ENCODE results near the gene ATP1B1.
A peak's percentile ranks its signal among the peaks of the same experiment; 100 is the strongest.

The ATP1B1 gene

DNA sequence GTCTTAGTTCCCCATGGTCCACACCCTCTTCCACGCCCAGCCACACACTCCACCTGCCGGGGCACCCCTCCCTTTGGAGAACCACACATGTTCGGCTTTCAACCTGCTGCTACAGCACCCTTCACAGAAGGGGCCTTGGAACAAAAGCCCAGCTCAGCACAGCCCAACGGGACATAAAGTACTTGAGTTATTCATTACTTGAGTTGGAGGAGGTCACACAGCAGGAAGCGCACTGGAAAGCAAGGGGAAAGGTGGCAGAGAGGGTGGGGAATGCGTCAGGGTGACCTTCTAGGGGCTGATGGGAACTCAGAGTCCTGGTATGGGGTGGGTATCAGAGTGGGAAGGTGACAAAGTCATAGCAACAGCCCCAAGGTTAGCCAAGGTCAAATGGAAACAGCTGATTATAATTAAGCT, 3.0 kb upstream of the ATP1B1 start:
- Mint-ChIP-seq H3K27ac (no peak overlapping the region), H3K27me3 (peaks cover 25% of the 10 kb centered on the region), H3K9me3 (no peaks in the 10 kb centered on the region), H3K36me3 (no peaks in the 10 kb centered on the region), H3K4me3 (no peak overlapping the region), H3K4me1 (peaks cover 15% of the 10 kb centered on the region)
- CTCF ChIA-PET, result interaction anchor here (2.0 kb wide), 1 partner anchor 244 kb away, joined by 5 read pairs; no protein-coding TSS in a partner anchor
- no peak for DNase-seq

- H3K27me3 Mint-ChIP-seq, result peaks cover 24% of the 10 kb centered on the region
- CTCF ChIA-PET, result interaction anchor here (2.0 kb wide), 1 partner anchor 243 kb away, joined by 5 read pairs; no protein-coding TSS in a partner anchor
- peaks cover 25% of the 10 kb centered on the region for H3K4me1 Mint-ChIP-seq
- no peaks in the 10 kb centered on the region for H3K36me3 Mint-ChIP-seq
- peak overlapping the region; percentile 66 for H3K4me3 Mint-ChIP-seq
- H3K9me3 Mint-ChIP-seq, result no peaks in the 10 kb centered on the region
- DNase-seq, result no peak
- H3K27ac Mint-ChIP-seq, result no peak overlapping the region
Observed at GRCh38 chr1:169105087-169105433, 1.4 kb upstream of the ATP1B1 start.

- CTCF ChIA-PET, result interaction anchor here (2.0 kb wide), 1 partner anchor 242 kb away, joined by 5 read pairs; no protein-coding TSS in a partner anchor
- Mint-ChIP-seq H3K4me3 (peak overlapping the region; percentile 73), H3K36me3 (no peaks in the 10 kb centered on the region), H3K27me3 (peaks cover 20% of the 10 kb centered on the region), H3K4me1 (peaks cover 30% of the 10 kb centered on the region), H3K9me3 (no peaks in the 10 kb centered on the region), H3K27ac (no peak overlapping the region)
- DNase-seq, result peak; percentile 58
Observed at GRCh38 chr1:169105434-169106094, 926 bp upstream of the ATP1B1 start.

- CTCF ChIA-PET, result interaction anchor here (0.6 to 2.5 kb wide), 3 partner anchors 42 to 504 kb away, joined by 3 to 8 read pairs (median 3); no protein-coding TSS in a partner anchor
- DNase-seq, result peak; percentile 38
- H3K36me3 Mint-ChIP-seq, result no peaks in the 10 kb centered on the region
- no peaks in the 10 kb centered on the region for H3K9me3 Mint-ChIP-seq
- peak overlapping the region; percentile 73 for H3K4me3 Mint-ChIP-seq
- H3K4me1 Mint-ChIP-seq, result peaks cover 32% of the 10 kb centered on the region
- H3K27me3 Mint-ChIP-seq, result peaks cover 24% of the 10 kb centered on the region
- peak overlapping the region; percentile 1 for H3K27ac Mint-ChIP-seq
Observed at GRCh38 chr1:169106921-169107602, 572 bp downstream of the ATP1B1 start.

DNA sequence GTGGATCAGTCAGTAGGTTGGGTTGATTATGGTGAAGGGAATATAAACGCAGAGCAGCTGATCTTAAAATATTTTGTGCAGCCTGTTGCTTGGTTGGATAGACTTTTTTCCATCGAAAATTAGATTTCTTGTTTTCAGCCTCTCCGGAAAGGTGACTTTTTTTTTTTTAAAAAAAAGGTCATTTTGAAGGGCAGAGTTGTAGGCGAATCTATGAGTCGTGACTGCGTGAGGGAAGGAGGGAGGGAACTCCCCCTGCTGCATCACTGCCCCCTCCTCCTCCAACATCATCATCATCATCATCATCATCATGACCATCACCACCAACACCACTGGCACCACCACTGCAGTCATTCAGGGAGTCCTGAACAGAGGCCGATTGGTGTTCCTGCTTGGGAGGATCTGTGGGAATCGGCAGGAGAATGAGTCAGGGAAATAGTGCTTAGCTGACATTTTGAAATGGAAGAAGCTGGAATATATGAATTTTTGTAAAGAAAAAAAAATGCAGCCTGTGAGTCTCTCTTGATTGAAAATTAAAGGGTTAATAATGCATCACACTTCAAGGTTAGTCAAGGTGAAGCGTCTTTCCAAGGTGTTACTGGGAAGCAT, 1.2 kb downstream of the ATP1B1 start:
- Mint-ChIP-seq H3K27ac (no peak overlapping the region), H3K36me3 (peaks cover 4% of the 10 kb centered on the region), H3K4me1 (peaks cover 32% of the 10 kb centered on the region), H3K4me3 (peak overlapping the region; percentile 73), H3K9me3 (no peaks in the 10 kb centered on the region), H3K27me3 (peaks cover 28% of the 10 kb centered on the region)
- CTCF ChIA-PET, result interaction anchor here (0.6 to 2.5 kb wide), 3 partner anchors 42 to 504 kb away, joined by 3 to 8 read pairs (median 3); no protein-coding TSS in a partner anchor
- no peak for DNase-seq

GRCh38 chr1:169108223-169108622, 1.7 kb downstream of the ATP1B1 start:
- Mint-ChIP-seq H3K9me3 (no peaks in the 10 kb centered on the region), H3K36me3 (peaks cover 4% of the 10 kb centered on the region), H3K27me3 (peaks cover 28% of the 10 kb centered on the region), H3K4me3 (peak overlapping the region; percentile 73), H3K27ac (no peak overlapping the region), H3K4me1 (peaks cover 32% of the 10 kb centered on the region)
- CTCF ChIA-PET, result interaction anchor here (1.1 to 2.5 kb wide), 2 partner anchors 64 to 505 kb away, joined by 3 to 8 read pairs; no protein-coding TSS in a partner anchor
- DNase-seq, result no peak

DNA sequence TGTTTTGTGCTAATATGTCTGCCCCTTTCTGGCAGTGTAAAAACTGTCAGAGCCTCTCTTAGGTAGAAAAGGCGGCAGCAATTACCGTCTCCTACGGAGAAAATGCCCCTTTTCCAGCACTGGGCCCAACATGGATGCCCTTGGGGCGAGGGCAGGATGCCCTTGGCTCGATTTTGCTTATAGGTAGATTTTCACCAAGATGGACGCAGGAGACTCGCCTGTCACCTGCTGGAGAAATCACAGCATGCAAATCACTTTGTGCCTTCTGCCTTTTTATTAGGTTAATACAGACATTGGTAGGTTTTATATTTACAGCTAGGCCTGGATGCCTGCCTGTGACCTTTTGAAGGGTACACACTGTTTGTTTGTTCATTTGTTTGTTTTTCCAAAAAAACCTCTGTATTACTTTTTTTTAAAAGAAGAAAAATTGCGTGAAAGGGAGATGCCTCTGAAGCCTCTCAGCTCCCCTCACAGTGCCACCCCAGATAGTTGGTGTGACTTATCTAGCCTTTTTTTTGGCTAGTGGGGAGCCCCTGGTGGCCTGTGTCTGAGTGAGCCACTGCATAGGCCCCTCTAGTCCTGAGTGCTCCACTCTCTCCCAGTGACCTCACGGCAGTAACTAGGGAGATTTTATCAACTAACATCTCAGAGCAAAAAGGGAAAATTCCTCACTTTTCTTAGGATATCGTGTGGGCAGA, 2.5 kb downstream of the ATP1B1 start:
- Mint-ChIP-seq H3K4me3 (no peak overlapping the region), H3K27me3 (peaks cover 28% of the 10 kb centered on the region), H3K27ac (no peak overlapping the region), H3K9me3 (no peaks in the 10 kb centered on the region), H3K36me3 (peaks cover 4% of the 10 kb centered on the region), H3K4me1 (peaks cover 32% of the 10 kb centered on the region)
- CTCF ChIA-PET, result interaction anchor here (0.7 to 2.5 kb wide), 2 partner anchors 506 to 665 kb away, joined by 3 to 8 read pairs; no protein-coding TSS in a partner anchor
- DNase-seq, result peak; percentile 28

DNA sequence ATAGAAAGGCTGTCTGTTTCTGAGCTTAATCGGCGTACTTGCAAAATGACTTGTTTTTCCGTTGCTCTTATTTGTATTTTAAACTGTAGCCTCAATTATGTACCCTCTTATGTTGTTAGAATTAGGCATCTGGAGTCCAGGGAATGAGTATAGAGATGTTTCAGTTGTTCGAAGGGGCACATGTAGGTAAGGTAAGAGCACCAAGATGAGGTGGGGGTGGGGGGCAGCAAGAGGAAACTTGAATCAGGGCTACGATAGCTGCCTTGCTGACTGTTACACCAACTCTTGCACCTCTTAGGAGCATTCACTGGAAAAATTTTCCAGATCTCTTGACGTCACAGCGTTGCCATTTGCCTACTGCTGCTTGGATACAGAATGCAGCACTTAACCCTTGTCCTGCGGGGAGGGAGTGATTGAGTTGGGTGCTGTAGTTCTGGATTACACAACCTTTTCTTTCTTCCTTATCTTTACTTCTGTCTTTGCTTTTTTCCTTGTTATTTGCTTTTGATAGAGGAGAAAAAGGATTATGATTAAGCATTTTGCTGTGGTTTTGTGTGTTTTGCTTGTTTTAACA, 3.2 kb downstream of the ATP1B1 start:
- Mint-ChIP-seq H3K36me3 (peaks cover 4% of the 10 kb centered on the region), H3K27ac (no peak overlapping the region), H3K4me1 (peaks cover 32% of the 10 kb centered on the region), H3K4me3 (no peak overlapping the region), H3K9me3 (no peaks in the 10 kb centered on the region), H3K27me3 (peaks cover 28% of the 10 kb centered on the region)
- no peak for DNase-seq
- CTCF ChIA-PET, result interaction anchor here (0.7 to 3.4 kb wide), 3 partner anchors 16 to 506 kb away, joined by 3 to 9 read pairs (median 8); no protein-coding TSS in a partner anchor

GRCh38 chr1:169110236-169110635, 3.7 kb downstream of the ATP1B1 start:
- H3K36me3 Mint-ChIP-seq, result peaks cover 4% of the 10 kb centered on the region
- H3K4me3 Mint-ChIP-seq, result no peak overlapping the region
- H3K9me3 Mint-ChIP-seq, result no peaks in the 10 kb centered on the region
- DNase-seq, result no peak
- peaks cover 28% of the 10 kb centered on the region for H3K27me3 Mint-ChIP-seq
- CTCF ChIA-PET, result interaction anchor here (0.7 to 3.4 kb wide), 3 partner anchors 9 to 239 kb away, joined by 3 to 9 read pairs (median 3); no protein-coding TSS in a partner anchor
- no peak overlapping the region for H3K27ac Mint-ChIP-seq
- peaks cover 32% of the 10 kb centered on the region for H3K4me1 Mint-ChIP-seq

DNA sequence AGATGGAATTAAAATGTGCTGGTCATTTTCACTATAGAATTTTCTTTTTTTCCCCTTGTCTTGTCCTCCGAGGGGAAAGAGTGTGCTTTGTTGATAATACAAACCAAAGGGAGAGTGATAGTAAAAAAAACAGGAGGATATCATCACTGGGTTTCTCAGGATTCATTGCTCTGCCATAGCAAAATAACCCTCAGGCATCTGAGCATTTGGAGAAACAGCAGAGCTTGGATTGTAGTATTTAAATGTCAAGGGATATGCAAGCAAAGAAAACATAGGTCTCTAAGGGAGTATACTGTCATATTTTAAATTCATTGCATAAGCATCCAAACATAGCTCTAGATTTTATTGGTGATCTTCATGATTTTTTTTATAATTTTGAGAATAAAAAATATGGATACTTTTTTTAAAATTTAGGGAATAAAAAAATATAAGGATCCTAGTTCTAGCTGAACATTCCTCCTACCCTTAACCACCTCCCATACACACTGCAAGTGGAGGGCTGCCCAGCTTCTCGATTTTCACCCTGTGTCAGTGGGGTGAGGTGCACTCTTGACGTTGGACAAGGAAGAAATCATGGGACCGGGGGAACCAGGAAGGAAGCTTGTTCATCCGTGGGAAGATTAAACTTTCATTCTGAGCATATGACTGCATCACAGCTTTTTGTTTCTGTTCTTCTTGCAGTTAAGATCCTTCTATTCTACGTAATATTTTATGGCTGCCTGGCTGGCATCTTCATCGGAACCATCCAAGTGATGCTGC, 4.4 kb downstream of the ATP1B1 start:
- no peaks in the 10 kb centered on the region for H3K9me3 Mint-ChIP-seq
- CTCF ChIA-PET, result interaction anchor here (0.8 to 3.4 kb wide), 6 partner anchors 8 to 238 kb away, joined by 3 to 9 read pairs (median 4); no protein-coding TSS in a partner anchor
- H3K36me3 Mint-ChIP-seq, result peaks cover 4% of the 10 kb centered on the region
- no peak for DNase-seq
- H3K4me3 Mint-ChIP-seq, result no peak overlapping the region
- H3K27ac Mint-ChIP-seq, result no peak overlapping the region
- peaks cover 32% of the 10 kb centered on the region for H3K4me1 Mint-ChIP-seq
- peaks cover 28% of the 10 kb centered on the region for H3K27me3 Mint-ChIP-seq

- Mint-ChIP-seq H3K4me1 (peaks cover 36% of the 10 kb centered on the region), H3K27ac (no peak overlapping the region), H3K27me3 (peaks cover 24% of the 10 kb centered on the region), H3K4me3 (no peak overlapping the region), H3K9me3 (no peaks in the 10 kb centered on the region), H3K36me3 (peaks cover 4% of the 10 kb centered on the region)
- CTCF ChIA-PET, result interaction anchor here (0.8 to 3.4 kb wide), 5 partner anchors 10 to 237 kb away, joined by 3 to 9 read pairs (median 4); no protein-coding TSS in a partner anchor
- no peak for DNase-seq
Observed at GRCh38 chr1:169111472-169111871, 5.0 kb downstream of the ATP1B1 start.

DNA sequence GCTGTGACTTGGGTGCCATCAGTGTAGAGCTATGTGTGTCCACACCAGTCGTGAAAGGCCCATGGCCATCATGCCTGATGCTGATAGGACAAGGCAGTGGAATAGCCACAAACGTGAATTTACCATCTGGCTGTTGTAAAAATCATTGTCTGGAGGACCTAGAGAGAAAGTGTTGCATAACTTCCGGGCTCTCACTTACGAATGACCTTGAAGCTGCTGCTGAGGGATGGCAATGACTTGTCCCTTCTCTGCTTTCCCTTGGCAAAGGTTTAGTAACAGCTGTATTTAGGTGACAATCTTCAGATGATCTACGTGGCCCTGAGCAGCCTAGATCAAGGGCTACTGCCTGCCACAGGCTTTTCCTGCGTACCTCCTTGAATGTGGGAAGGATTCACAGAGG, 5.8 kb downstream of the ATP1B1 start:
- Mint-ChIP-seq H3K36me3 (peaks cover 4% of the 10 kb centered on the region), H3K4me1 (peaks cover 33% of the 10 kb centered on the region), H3K27ac (no peak overlapping the region), H3K27me3 (peaks cover 16% of the 10 kb centered on the region), H3K9me3 (no peaks in the 10 kb centered on the region), H3K4me3 (no peak overlapping the region)
- DNase-seq, result no peak
- CTCF ChIA-PET, result interaction anchor here (0.7 to 3.4 kb wide), 3 partner anchors 16 to 503 kb away, joined by 4 to 9 read pairs (median 4); no protein-coding TSS in a partner anchor

Data from activated naive CD4-positive, alpha-beta T cell treated with anti-CD3 and anti-CD28 coated beads, Interleukin-2, amount 10 ng/mL, durations not matched to agents 7 days and 5 days (primary cell).